ENCODE results near the gene ACOT7. TPM values are rescaled to one million over a fixed set of nuclear protein-coding genes. Genes with fewer than 3 reads are reported as not detected.

The ACOT7 gene
- total and polyA plus RNA-seq, 2 of the 13 experiments (the other 11 are each of a cell fraction or from before 2014, with no cell fraction given) = 33.0 to 55.8 TPM

DNA sequence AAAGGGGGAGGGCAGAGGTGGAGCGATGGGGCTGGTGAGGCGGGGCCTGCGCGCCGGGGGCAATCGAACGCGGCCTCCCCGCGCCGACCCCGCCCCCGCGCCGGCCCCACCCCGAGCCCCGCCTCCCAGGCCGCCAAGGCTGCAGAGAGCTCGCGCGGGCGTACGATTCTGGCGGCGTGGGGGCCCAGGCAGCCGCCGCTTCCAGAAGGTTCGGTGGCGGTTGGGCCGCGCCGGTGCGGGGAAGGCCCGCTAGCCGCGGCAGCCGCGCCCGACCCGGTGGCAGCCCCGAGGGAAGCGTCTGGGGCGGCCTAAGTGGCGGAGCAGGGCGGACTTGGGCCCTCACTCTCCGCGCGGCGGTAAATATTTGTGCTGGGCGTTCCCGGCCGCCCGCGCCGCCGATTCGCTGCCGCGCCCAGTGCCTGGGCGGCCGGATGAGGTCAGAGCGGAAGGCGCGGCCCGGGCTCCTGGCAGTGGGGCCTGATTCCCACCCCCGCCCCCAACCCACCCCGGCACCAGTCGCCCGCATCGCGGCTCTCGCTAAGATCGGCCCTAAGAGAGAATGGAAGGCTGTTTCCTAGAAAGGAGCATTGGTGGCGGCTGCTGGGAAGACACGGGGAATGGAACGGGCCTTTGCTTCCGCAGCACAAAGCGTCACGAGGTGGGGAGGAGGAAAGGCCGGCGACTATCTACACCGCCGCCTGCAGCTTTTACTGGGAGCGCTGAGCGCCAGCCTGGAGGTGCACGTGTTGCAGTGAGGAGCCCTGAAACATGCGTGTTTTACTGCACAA, at the start of gene ACOT7 (continued):
- TF ChIP-seq, protein P1, sequence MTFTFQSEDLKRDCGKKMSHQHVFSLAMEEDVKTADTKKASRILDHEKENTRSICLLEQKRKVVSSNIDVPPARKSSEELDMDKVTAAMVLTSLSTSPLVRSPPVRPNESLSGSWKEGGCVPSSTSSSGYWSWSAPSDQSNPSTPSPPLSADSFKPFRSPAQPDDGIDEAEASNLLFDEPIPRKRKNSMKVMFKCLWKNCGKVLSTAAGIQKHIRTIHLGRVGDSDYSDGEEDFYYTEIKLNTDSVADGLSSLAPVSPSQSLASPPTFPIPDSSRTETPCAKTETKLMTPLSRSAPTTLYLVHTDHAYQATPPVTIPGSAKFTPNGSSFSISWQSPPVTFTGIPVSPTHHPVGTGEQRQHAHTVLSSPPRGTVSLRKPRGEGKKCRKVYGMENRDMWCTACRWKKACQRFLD (CRISPR knock-in tag; IDR thresholded peaks at IDR 0.05; ENCODE audit: borderline replicate concordance) = no peak
- peak; percentile 71; the same call in 1 of the 2 replicates for TF ChIP-seq ATF7-NPFF (CRISPR knock-in tag; IDR thresholded peaks at IDR 0.05; ENCODE audit: low read depth)
- peak; percentile 77; the same call in 1 of the 2 replicates for TF ChIP-seq IRF9 (CRISPR knock-in tag; IDR thresholded peaks at IDR 0.05; ENCODE audit: borderline replicate concordance)
- TF ChIP-seq SP5 (CRISPR knock-in tag; IDR thresholded peaks at IDR 0.05; ENCODE audit: borderline replicate concordance, low read depth) = 0 out of 2 replicates have a peak, but pooled peaks have one; percentile 1
- peak; percentile 81 for TF ChIP-seq MAX (IDR thresholded peaks at IDR 0.05)
- TF ChIP-seq, protein P2, sequence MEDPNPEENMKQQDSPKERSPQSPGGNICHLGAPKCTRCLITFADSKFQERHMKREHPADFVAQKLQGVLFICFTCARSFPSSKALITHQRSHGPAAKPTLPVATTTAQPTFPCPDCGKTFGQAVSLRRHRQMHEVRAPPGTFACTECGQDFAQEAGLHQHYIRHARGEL (CRISPR knock-in tag; IDR thresholded peaks at IDR 0.05) = no peak
- no peak for TF ChIP-seq ZNF12 (CRISPR knock-in tag; IDR thresholded peaks at IDR 0.05)
- TF ChIP-seq, protein P3, sequence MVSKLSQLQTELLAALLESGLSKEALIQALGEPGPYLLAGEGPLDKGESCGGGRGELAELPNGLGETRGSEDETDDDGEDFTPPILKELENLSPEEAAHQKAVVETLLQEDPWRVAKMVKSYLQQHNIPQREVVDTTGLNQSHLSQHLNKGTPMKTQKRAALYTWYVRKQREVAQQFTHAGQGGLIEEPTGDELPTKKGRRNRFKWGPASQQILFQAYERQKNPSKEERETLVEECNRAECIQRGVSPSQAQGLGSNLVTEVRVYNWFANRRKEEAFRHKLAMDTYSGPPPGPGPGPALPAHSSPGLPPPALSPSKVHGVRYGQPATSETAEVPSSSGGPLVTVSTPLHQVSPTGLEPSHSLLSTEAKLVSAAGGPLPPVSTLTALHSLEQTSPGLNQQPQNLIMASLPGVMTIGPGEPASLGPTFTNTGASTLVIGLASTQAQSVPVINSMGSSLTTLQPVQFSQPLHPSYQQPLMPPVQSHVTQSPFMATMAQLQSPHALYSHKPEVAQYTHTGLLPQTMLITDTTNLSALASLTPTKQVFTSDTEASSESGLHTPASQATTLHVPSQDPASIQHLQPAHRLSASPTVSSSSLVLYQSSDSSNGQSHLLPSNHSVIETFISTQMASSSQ (IDR thresholded peaks at IDR 0.05; ENCODE audit: low read depth) = no peak
- TF ChIP-seq, protein P3 (CRISPR knock-in tag; IDR thresholded peaks at IDR 0.05; ENCODE audit: borderline replicate concordance) = no peak
- TF ChIP-seq MZF1 (CRISPR knock-in tag; IDR thresholded peaks at IDR 0.05; ENCODE audit: borderline replicate concordance) = no peak
- no peak for TF ChIP-seq TBP (CRISPR knock-in tag; IDR thresholded peaks at IDR 0.05)
- TF ChIP-seq ZNF430 (CRISPR knock-in tag; IDR thresholded peaks at IDR 0.05) = peak; percentile 83
- no peak for TF ChIP-seq HHEX (CRISPR knock-in tag; IDR thresholded peaks at IDR 0.05)
- no peak for TF ChIP-seq ZSCAN30 (CRISPR knock-in tag; IDR thresholded peaks at IDR 0.05)
- TF ChIP-seq FOXJ3 (CRISPR knock-in tag; IDR thresholded peaks at IDR 0.05; ENCODE audit: borderline replicate concordance) = no peak
- TF ChIP-seq NCOA5 (CRISPR knock-in tag; IDR thresholded peaks at IDR 0.05) = no peak
- no peak for TF ChIP-seq ZBTB25 (CRISPR knock-in tag; IDR thresholded peaks at IDR 0.05)
- TF ChIP-seq SIN3A (IDR thresholded peaks at IDR 0.05; ENCODE audit: borderline replicate concordance, low read depth, low read length) = peak; percentile 31; the same call in 1 of the 2 replicates
- no peak for TF ChIP-seq NFE2L1 (CRISPR knock-in tag; IDR thresholded peaks at IDR 0.05; ENCODE audit: borderline replicate concordance)
- TF ChIP-seq ZNF672 (CRISPR knock-in tag; IDR thresholded peaks at IDR 0.05) = no peak
- no peak for TF ChIP-seq CEBPG (CRISPR knock-in tag; IDR thresholded peaks at IDR 0.05)
- no peak for TF ChIP-seq TEAD3 (CRISPR knock-in tag; optimal IDR thresholded peaks at IDR 0.05; ENCODE audit: borderline replicate concordance)
- TF ChIP-seq SMARCC2 (IDR thresholded peaks at IDR 0.05) = no peak

Measured in HepG2 (cell line).